HG02642 (cell line): Measurements from ENCODE around the gene SH3BP4.

ENCODE experiments used
- ATAC-seq: cut with Tn5 transposase; IDR thresholded peaks from one replicate; pipeline ENCODE4 v1.9.1; 2021; ENCODE audit warnings: mild to moderate bottlenecking; ENCODE audit not compliant: unreplicated experiment, poor library complexity

Gene SH3BP4

DNA sequence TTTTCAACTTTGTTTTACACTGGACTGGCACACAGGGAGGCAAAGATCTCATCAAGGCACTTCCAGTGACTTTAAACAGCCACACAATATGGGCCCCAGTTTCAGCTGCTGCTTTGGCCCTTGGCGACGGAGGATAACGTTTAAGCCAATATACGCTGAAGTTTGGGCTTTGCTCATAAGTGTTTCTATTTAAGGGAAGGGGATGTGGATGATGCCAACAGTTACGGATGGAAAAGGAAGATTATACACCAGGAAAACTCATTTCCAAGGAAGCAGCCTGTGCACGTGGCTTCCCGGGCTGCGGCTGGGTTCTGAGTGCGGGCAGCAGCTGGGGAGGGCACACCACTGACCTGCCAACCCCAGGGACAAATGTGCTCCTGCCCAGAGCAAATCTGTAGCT, 151.1 kb downstream of the SH3BP4 start:
- no peak for ATAC-seq
